Measurements from ENCODE around the gene SPDYE17.
"Not testable (repeated sequence)": the region's sequence is repeated elsewhere in the genome, so short reads cannot be mapped to it uniquely, and the experiment has no call there.

The SPDYE17 gene

DNA sequence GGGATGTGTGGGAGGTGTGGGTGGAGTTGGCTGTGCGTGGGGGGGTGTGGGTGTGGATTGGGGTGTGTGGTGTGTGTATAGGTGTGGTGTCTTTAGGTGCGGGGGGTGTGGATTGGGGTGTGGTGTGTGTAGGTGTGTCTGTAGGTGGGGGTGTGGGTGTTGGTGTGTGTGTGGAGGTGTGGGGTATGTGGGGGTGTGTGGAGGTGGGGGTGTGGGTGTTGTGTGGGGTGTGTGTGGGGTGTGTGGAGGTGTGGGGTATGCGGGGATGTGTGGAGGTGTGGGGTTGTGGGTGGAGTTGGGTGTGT is 33.9 kb downstream of the SPDYE17 start:
- DNase-seq: no peak

DNA sequence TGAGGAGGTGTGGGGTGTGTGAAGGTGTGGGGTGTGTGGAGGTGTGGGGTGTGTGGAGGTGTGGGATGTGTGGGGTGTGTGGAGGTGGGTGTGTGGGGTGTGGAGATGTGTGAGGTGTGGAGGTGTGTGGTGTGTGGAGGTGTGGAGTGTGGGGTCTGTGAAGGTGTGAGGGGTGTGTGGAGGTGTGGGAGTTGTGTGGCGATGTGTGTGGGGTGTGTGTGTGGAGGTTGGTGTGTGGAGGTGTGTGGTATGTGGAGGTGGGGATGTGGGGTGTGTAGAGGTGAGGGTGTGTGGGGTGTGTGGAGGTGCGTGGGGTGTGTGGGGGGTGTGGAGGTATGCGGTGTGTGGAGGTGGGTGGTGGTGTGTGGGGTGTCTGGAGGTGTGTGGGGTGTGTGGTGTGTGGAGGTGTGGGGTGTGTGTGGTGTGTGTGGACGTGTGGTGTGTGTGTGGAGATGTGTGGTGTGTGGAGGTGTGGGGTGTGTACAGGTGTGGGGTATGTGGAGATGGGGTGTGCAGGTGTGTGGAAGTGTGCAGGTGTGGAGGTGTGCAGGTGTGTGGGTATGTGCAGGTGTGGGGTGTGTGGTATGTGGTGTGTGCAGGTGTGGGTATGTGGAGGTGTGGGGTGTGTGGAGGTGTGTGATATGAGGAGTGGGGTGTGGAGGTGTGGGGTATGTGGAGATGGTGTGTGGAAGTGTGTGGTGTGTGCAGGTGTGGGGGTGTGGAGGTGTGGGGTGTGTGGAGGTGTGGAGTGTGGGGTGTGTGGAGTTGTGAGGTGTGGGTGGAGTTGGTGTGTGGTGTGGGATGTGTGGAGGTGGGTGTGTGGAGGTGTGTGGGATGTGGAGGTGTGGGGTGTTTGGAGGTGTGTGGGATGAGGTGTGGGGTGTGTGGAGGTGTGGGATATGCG is 34.5 kb downstream of the SPDYE17 start:
- no peak for DNase-seq

DNA sequence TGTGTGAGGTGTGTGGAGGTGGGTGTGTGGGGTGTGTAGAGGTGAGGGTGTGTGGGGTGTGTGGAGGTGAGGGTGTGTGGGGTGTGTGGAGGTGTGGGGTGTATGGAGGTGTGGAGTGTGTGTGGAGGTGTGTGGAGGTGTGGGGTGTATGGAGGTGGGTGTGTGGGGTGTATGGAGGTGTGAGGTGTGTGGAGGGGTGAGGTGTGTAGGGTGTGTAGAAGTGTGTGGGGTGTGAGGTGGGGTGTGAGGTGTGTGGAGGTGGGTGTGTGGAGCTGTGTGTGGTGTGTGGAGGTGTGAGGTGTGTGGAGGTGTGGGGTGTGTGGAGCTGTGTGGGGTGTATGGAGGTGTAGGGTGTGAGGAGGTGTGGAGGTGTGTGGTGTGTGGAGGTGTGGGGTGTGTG is 35.2 kb downstream of the SPDYE17 start:
- DNase-seq: not testable (repeated sequence)

DNA sequence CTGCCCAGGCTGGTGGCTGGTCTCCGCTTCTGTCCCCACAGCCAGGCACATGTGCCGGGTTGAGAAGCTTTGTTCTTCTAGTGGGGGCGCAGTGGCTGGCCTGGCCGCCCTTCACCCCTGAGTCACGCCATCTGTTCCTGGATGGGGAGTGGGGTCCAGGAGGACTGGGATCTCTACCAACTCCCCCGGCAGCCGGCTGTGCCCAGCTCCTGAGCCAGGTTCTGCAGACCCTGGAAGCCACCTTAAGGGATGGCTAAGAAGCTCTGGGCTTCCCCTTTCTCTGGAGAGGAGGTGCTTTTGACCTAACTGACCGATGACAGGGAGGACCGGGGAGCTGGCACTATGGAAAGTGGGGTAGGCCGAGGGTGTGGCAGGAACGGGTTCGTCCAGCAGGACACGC is 37.9 kb downstream of the SPDYE17 start:
- not testable (repeated sequence) for DNase-seq

DNA sequence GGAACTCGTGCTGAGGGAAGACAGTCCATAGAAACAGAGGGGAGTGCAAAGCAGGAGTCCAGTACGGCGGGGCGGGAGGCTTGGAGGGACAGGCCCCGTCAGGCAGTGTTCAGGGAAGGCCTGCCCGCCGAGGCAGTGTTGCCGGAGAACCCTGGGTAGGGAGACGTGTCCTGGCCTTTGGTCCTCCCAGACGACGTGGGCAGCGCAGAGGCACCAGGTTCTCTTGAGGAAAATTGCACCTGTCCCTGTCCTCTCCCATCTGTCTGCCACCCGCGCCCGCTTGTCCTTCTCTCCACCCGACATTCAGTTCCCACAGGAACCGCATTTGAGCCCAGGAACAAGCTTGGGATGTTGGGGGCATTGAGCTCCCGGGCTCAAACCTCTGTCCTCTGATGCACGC is 38.3 kb downstream of the SPDYE17 start:
- DNase-seq: not testable (repeated sequence)

DNA sequence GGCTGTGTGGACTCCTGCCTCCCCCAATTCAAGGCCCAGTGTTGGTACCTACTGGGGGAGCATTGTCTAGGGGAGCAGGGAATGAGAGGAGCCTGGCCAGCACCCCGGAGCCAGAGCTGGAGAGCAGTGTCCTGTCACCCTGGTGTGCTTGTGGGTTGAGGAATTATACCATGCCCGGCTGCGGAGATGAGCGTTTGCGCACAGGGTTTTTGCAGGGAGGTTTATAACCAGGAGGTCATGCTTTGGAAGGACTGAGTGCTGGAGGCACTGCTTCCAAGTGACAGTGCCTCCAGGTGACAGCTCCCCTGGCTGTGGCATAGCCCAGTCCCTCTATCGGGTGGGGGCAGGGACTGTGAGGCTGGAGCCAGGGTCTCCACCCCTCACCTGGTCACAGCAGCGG is 39.3 kb downstream of the SPDYE17 start:
- DNase-seq: not testable (repeated sequence)

DNA sequence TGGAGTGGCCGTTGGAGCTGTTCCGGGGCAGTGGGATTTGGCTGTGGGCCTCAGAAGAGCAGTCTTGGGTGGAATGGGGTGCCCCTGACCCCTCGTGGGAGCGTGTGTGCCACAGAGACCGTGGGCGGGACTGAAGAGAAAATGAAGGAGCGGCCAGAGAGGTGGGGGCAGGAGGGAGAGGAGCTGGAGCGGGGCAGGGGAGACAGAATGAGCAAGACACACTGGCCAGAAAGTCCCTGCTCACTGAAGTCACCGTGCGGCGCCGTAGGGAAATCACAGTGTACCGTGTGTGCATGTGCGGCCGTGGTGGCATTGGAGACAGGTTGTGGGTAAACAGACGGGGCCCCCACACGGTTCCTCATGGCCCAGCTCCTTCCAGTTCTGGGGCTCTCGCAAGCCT is 40.0 kb downstream of the SPDYE17 start:
- not testable (repeated sequence) for DNase-seq

DNA sequence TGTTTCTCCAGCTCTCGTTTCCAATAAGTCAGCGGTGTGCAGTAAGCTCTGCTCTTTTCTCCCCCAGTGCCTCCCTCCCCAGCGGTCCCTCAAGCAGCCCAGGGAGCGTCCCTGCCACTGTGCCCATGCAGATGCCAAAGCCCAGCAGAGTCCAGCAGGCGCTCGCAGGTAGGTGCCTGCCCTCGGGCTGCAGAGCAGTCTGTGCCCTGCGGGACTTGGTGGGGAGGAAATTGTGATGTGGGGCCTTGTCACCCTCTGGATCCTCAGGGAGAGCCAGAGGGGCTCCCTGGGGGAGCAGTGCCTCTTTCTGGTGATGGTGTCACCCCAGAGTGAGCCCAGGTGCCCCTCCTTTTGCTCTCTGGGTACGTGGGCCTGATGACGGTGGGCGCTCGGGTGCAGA is 42.0 kb downstream of the SPDYE17 start:
- not testable (repeated sequence) for DNase-seq

DNA sequence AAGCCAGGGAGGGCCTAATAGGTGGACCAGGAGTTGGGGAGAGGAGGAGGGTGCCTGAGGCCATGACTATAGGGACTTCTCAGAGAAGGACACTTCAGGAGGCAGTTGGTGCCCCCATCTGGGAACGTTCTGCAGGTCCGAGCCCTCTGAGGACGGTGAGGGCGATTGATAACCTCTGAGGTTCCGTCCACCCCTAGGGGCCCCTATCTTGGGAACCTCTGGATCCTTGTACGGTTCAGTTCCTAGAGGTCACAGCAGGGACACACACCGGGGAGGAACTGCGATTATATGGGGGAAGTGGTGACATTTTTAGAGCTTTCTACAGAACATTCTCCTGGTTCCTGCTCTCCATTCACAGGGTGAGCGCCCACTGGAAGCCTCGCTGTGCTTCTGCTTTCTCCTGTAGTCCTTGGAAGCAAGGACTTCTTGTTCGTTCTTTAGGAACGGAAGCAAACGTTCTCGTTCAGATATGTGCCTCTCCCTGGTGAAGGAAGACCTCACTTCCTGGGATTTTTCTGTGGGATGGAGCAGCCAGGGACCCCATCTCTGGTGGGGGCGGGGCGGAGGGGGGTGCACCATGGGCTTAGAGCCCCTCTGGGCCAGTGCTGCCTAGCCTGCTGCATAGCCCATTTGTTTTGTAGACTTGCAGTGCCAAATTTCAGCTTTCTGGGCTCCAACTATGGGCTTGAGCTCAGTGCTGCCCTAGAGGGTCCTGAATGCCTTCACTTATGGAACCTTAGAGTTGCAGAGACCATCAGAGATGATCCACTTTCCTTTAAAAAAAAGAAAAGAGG is 46.0 kb downstream of the SPDYE17 start:
- not testable (repeated sequence) for DNase-seq

DNA sequence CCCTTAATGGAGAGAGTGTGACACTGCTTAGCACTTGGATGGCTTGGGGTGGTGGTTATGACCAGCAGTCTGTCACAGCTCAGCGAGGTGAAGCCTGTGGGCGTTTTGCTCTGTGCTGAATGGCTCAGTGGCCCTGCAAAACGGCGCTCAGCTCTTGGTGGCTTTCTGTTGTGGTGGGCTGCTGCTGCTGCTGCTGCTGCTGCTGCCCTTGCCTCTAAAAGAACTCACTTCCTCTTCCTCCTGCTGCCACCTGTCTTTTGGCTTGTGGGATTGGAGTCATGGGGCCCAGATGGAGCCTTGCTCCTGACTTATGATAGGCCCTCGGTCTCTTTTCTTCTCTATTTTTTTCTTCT is 47.4 kb downstream of the SPDYE17 start:
- DNase-seq: not testable (repeated sequence)

DNA sequence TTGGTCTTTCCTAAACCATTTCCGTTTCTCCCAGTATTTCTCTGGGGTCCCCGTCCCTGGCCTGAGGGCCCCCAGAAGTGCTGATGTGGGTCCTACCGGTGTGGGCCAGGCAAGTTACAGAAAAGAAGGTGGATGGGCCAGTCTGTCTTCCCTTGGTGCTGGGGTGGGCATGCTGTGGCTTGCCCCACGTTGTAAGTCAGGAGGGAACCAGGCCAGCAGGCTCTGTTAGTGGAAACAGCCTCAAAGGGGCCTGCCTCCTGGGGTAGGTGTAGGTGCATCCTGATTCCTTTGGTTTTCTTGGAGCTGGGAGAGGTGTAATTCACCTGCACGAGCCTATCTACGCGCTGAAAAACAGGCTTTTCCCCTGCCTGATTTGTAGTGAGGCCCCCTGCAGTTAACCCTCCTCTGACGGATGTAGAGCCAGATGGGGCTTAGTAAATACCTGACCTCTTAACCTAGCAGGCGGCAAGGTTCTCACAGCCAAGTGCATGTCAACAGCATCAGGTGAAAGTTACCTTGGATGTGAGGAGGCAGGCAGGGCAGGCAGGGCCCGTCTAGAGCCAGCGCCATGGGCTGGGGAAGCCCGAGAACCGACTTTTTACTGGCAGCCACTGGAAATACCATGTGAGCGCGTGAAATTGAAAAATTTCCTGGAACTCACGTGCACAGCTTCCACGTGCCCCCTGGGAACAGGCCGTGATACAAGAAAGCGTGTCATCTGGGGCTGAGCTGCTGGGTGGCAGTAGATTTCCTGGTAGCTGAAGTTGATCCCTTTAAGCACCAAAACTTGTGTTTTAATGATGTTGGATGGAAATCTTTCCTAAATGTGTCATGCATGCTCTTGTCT is 48.0 kb downstream of the SPDYE17 start:
- not testable (repeated sequence) for DNase-seq

DNA sequence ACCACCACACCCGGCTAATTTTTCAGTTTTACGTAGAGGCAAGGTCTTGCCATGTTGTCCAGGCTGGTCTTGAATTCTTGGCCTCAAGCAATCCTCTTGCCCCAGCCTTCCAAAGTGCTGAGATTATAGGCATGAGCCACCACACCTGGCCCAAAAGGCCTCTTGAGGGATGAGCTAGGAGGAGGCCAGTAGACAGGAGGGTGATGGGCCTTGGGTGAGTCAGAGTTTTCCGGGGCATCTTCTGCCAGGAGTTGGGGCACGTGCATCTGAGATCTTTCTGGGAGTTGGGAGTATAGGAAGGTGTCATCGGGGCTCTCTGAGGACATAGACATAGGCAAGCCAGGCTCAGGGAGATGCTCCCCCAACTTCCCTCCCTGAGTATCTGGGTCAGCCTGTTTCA is 48.8 kb downstream of the SPDYE17 start:
- not testable (repeated sequence) for DNase-seq

DNA sequence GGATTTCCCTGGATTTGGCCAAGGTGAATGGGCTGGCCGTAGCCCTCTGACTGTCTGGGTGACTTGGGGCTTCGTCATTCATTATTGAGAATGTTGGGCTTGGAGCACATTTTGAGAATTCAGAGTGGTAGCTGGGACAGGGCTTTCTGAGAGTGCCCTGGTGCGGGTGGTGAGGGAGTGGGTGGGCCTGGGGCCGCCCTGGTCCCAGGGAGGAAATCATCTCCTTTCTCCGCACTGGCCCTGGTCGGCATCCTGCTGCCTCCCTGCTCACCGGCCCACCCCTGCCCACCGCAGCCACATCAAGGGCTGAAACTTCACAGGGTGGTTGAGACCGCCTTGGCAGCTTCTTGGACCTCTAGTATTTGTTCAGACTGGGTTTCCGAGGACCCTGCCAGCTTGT is 49.7 kb downstream of the SPDYE17 start:
- DNase-seq: not testable (repeated sequence)

DNA sequence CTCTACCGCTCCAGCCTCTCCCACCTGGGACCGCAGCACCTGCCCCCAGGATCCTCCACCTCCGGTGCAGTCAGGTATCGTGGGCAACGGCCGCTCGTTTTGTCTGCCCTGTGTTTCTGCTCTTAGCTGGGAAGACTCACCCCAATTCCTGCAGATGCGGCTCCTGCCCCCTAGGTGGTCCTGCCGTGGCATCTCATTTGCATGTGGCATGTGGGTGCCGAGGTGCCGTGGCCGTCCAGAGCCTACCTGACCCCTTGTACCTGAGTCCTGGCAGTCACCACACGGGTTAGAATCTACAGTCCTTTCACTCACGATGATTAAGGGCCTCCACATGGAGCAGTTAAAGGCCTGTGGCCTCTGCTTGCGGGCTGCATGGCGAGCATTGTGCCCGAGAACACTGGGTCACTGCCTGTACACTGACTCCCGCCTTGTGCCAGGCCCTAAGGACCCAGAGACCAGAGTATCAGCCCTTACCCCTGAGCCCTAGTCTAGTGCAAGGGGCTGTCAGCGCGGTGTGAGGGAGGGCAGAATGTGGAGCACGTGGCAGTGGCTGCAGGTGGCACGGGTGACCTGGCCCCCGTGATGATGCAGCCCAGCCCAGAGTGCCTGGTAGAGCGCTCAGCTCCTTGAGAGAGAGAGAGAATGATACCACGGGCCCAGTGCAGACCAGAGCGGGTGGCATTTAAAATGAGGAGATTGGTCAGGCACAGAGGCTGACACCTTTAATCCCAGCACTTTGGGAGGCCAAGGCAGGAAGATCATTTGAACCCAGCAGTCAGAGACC is 50.8 kb downstream of the SPDYE17 start:
- DNase-seq: not testable (repeated sequence)

DNA sequence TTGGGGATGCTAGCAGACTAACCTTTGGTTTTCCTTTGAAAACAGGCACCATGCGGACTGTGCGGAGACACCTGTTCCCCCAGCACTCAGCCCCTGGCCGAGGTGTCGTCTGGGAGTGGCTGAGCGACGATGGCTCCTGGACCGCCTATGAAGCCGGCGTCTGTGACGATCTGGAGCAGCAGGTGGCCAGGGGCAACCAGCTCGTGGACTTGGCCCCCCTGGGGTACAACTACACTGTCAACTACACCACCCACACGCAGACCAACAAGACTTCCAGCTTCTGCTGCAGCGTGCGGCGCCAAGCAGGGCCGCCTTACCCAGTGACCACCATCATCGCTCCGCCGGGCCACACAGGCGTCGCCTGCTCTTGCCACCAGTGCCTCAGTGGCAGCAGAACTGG is 51.6 kb downstream of the SPDYE17 start:
- not testable (repeated sequence) for DNase-seq

DNA sequence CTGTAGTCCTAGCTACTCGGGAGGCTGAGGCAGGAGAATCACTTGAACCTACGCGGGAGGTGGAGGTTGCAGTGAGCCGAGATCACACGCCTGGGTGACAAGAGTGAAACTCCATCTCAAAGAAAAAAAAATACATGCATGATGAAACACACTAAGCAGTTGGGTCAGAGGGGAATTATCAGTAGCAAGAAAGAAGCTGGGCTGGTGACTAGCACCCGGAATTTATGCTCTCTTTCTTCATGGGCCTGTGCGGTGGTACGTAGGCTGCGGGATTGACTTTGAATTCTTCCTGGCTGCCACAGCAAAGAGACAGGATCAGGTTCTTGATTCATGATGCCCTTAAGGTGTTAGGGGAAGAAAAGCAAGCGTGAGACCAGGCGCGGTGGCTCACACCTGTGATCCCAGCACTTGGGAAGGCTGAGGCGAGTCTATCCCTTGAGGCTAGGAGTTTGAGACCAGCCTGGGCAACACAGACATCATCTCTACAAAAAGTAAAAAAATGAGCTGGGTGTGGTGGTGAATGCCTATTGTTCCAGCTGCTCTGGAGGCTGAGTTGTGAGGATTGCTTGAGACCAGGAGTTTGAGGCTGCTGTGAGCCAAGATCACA is 54.3 kb downstream of the SPDYE17 start:
- DNase-seq: not testable (repeated sequence)

DNA sequence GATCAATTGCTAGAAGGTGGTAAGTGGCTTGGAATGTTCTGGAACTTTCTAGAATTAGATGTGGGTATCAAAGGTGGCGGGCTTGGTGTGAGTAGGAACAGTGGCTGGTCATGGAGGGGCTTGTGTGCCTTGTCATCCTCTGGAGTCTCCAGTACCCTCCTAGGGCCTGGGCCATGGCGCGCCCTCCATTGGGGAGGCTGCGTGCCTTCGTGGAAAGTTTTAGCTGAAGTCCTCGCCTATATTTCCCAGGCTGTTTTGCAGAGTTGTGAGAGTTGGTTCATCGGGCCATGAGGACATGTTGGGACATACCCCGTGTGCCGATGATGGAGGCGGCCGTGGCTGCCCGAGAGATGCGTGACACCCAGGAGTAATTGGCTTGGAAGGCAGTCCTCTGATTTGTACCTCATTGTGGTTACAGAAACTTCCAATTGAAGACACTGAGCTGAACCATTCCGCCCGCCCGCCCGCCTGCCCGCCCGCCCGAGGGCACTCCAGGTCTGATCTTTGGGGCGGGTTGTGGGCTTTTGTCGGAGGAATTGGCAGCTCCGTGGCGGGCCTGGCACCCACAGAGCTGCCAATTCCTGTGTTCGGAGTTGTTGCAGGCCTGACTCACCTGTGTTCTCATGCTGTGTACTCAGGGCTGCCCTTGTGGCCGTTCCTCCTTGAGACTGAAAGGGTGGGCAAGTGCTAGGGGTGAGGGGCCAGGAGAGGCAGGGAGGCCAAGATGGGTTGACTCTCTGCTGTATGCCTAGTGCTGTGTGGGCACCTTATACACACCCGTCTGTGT is 57.2 kb downstream of the SPDYE17 start:
- DNase-seq: not testable (repeated sequence)

DNA sequence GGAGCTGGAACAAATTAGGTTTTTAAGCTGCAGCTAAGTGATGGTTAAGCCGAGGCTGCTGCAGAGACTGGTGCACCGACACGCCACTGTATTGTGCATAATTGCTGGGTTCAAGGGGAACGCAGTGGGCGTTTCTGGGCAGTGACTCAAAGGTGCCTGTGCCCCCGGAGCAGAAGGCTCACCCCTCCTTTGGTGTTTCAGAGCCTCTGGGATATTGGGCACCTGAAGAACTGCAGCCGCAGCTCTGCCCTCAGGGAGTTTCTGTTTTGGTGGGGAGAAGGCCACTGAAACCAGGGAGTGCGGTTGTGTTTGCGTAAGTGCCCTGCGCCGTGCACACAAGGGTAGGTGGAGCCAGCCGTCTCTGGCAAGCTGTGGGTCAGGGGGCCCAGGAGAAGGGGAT is 57.8 kb downstream of the SPDYE17 start:
- DNase-seq: not testable (repeated sequence)

DNA sequence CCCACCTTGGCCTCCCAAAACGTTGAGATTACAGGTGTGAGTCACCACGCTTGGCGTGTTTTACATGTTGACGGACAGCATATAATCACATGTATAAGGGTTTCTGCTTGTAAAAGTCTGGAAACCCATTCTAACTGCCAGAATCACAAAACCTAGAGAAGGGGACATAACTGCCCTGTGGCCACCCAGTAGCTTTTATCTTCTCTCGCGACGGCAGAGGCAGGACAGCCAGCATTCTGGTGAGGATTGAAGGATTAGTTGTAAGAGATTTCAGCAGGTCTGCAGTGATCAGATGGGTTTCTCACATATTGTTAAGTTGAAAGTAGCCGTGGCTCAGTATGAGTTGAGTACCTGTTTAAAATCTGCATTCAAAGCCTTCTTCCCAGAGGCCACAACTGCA is 59.8 kb downstream of the SPDYE17 start:
- not testable (repeated sequence) for DNase-seq

All from cerebellar nuclear complex (tissue), 1 donor.